Stomach smooth muscle (tissue), 2 donors: Measurements from ENCODE around the gene CA10.

Experiments
- H3K27ac ChIP-seq: one replicate; pipeline ENCODE4 v1.7.0; 2013; ENCODE audit warnings: mild to moderate bottlenecking, low read length, inconsistent platforms
- H3K27me3 ChIP-seq, 2 donors: one replicate each; pipeline ENCODE4 v1.7.0; 2013; ENCODE audit warnings: low read length in 2 of 2; ENCODE audit not compliant: insufficient read depth in 2 of 2, control insufficient read depth in 1 of 2
- H3K36me3 ChIP-seq, 2 donors: one replicate each; pipeline ENCODE4 v1.7.0; 2013; ENCODE audit warnings: low read length in 2 of 2; ENCODE audit not compliant: control insufficient read depth in 2 of 2, insufficient read depth in 2 of 2
- H3K4me1 ChIP-seq: one replicate; pipeline ENCODE4 v1.7.0; 2013; ENCODE audit warnings: low read length; ENCODE audit not compliant: control insufficient read depth, insufficient read depth
- H3K4me3 ChIP-seq, 2 donors: one replicate each; pipeline ENCODE4 v1.7.0; 2013; ENCODE audit warnings: low read length in 2 of 2
- H3K9ac ChIP-seq, 2 donors: one replicate each; pipeline ENCODE4 v1.7.0; 2013; ENCODE audit warnings: low read length in 2 of 2, mild to moderate bottlenecking in 1 of 2
- H3K9me3 ChIP-seq, 2 donors: one replicate each; pipeline ENCODE4 v1.7.0; 2013; ENCODE audit warnings: low read length in 2 of 2; ENCODE audit not compliant: control insufficient read depth in 2 of 2
- donor health status: healthy.
- donor health status: Pancreatic carcinoma.

CA10 gene

GRCh38 chr17:51607512-51607911 is 551.0 kb downstream of the CA10 start:
- no peak overlapping the region for H3K27ac ChIP-seq
- no peak overlapping the region for H3K4me3 ChIP-seq
- H3K9me3 ChIP-seq: no peaks in the 10 kb centered on the region
- H3K36me3 ChIP-seq: no peaks in the 10 kb centered on the region
- H3K4me1 ChIP-seq: no peaks in the 10 kb centered on the region
- H3K9ac ChIP-seq: no peak overlapping the region
- no peaks in the 10 kb centered on the region for H3K27me3 ChIP-seq

DNA sequence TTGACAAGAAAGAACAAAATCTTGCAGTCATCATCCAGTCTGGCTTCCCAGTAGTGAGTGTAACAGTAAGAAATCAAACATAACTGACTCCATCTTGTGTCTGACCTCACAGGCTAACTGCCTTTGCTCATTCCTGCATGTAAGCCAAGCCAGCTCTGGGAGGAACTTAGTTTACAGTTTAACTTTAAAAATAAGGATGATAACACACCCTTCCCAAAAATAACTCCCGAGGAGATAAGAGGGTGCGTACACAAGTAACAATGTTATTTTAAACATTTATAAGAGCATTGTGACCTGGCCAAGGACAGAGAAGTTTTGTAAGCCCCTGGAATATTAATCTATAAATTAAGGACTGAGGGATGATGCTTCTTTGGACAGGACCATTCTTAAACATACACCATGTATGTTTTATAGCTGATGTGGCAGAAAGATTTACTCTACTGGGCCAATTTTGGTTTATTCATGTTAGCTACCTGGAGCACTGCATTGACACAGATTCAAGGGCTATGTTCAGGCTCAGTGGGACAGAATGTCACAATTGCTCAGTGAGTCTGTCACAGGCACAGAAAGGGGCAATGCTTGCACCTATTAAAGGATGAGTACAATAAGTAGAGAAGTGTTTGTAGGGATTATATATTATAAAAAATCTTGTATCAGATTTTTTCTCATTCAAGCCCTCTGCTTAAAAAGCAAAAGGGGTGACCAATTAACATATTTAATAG is 554.1 kb downstream of the CA10 start:
- Histone ChIP-seq H3K27me3 (no peaks in the 10 kb centered on the region), H3K9ac (no peak overlapping the region), H3K4me1 (no peaks in the 10 kb centered on the region), H3K36me3 (no peaks in the 10 kb centered on the region), H3K27ac (no peak overlapping the region), H3K9me3 (no peaks in the 10 kb centered on the region), H3K4me3 (no peak overlapping the region)

DNA sequence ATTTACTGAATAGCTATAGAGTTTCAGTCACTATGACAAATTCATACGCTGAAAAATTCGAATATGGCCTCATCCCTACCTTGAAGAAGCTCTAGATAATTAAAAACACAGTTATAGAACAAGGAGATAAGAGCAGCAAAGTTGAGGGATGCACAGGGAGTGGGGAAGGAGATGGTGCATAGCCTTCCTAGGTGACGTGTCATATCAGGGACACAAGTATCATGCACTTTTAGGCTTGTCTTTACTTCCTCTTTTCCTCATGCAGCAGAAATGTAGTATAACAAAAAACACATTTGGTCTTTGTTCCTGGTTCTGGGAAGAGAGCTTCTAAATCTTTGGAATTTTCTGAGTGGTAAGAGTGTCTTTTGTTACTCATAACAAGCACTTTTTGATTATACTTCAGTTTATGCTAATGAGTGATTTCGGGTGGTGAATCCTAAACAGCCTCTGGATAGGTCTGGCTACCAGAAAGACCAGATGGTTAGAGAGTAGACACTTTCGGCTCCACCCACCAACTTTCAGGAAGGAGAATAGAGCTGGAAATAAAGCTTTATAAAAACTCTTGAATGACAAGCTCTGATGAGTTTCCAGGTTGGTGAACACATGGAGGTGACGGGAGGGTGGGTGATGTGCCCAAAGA is 556.8 kb downstream of the CA10 start:
- Histone ChIP-seq H3K27me3 (no peaks in the 10 kb centered on the region), H3K36me3 (no peaks in the 10 kb centered on the region), H3K9ac (no peak overlapping the region), H3K4me3 (no peak overlapping the region), H3K27ac (no peak overlapping the region), H3K4me1 (no peaks in the 10 kb centered on the region), H3K9me3 (no peaks in the 10 kb centered on the region)

DNA sequence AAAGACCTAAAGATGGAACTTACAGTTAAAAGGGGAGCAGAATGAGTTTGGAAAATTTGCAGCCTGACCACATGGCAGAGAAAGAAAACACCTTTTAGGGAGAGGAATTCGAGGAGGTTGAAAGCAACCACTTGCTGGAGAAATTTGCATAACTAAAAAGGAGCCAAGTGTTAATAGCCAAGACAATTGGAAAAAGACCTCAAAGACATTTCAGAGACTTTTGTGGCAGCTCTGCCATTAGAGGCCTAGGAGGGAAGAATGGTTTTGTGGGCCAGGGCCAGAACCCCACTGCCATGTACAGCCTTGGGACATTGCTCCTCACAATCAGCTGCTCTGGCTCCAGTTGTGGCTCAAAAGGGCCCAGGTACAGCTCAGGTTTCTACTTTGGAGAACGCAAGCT is 559.7 kb downstream of the CA10 start:
- H3K27ac ChIP-seq: no peak overlapping the region
- no peak overlapping the region for H3K4me3 ChIP-seq
- no peaks in the 10 kb centered on the region for H3K36me3 ChIP-seq
- H3K9me3 ChIP-seq: no peaks in the 10 kb centered on the region
- H3K4me1 ChIP-seq: no peaks in the 10 kb centered on the region
- H3K9ac ChIP-seq: no peak overlapping the region
- H3K27me3 ChIP-seq: no peaks in the 10 kb centered on the region

DNA sequence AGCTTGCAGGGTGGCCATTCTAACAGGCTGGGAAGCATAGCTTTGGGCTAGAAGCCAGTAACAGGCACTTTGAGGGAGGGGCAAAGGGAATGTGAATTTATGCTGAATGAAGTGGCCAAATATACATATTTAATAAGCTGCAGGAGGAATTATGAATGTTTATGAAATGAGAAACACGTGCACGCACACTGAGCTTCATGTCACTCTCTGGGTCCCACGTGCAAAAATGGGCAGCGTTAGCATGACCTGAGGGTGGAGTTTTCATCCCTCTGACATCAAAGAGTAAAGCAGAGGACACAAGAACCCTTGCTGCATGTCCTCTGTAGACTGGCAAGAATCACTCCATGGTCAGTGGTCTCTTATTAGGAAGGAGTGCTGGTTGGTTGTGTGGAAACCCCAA is 561.2 kb downstream of the CA10 start:
- Histone ChIP-seq H3K9me3 (no peaks in the 10 kb centered on the region), H3K36me3 (no peaks in the 10 kb centered on the region), H3K27me3 (no peaks in the 10 kb centered on the region), H3K27ac (no peak overlapping the region), H3K4me1 (no peaks in the 10 kb centered on the region), H3K9ac (no peak overlapping the region), H3K4me3 (no peak overlapping the region)

GRCh38 chr17:51595826-51596398 is 562.6 kb downstream of the CA10 start:
- Histone ChIP-seq H3K36me3 (no peaks in the 10 kb centered on the region), H3K27ac (no peak overlapping the region), H3K9me3 (no peaks in the 10 kb centered on the region), H3K27me3 (no peaks in the 10 kb centered on the region), H3K9ac (no peak overlapping the region), H3K4me1 (no peaks in the 10 kb centered on the region), H3K4me3 (no peak overlapping the region)

- no peaks in the 10 kb centered on the region for H3K4me1 ChIP-seq
- H3K4me3 ChIP-seq: no peak overlapping the region
- no peak overlapping the region for H3K27ac ChIP-seq
- H3K9ac ChIP-seq: no peak overlapping the region
- peaks cover 3% of the 10 kb centered on the region in 2 donors for H3K9me3 ChIP-seq
- H3K27me3 ChIP-seq: no peaks in the 10 kb centered on the region
- no peaks in the 10 kb centered on the region for H3K36me3 ChIP-seq
Measured at GRCh38 chr17:51590071-51590656, 568.4 kb downstream of the CA10 start.

GRCh38 chr17:51588063-51588462 is 570.5 kb downstream of the CA10 start:
- no peaks in the 10 kb centered on the region for H3K36me3 ChIP-seq
- H3K9me3 ChIP-seq: peaks cover 3% of the 10 kb centered on the region in 2 donors
- no peak overlapping the region for H3K27ac ChIP-seq
- no peaks in the 10 kb centered on the region for H3K27me3 ChIP-seq
- H3K9ac ChIP-seq: no peak overlapping the region
- no peak overlapping the region for H3K4me3 ChIP-seq
- H3K4me1 ChIP-seq: no peaks in the 10 kb centered on the region

- Histone ChIP-seq H3K9ac (no peak overlapping the region), H3K9me3 (peaks cover 3% of the 10 kb centered on the region in 2 donors)
Measured at GRCh38 chr17:51587516-51587915, 571.0 kb downstream of the CA10 start.

GRCh38 chr17:51585514-51586104 is 572.9 kb downstream of the CA10 start:
- H3K4me1 ChIP-seq: no peaks in the 10 kb centered on the region
- no peak overlapping the region for H3K27ac ChIP-seq
- H3K36me3 ChIP-seq: no peaks in the 10 kb centered on the region

More at GRCh38 chr17:51587516-51587915, 571.0 kb downstream of the CA10 start:
- H3K27ac ChIP-seq: no peak overlapping the region
- H3K36me3 ChIP-seq: no peaks in the 10 kb centered on the region
- no peaks in the 10 kb centered on the region for H3K4me1 ChIP-seq
- H3K27me3 ChIP-seq: no peaks in the 10 kb centered on the region
- no peak overlapping the region for H3K4me3 ChIP-seq

More at GRCh38 chr17:51585514-51586104, 572.9 kb downstream of the CA10 start:
- Histone ChIP-seq H3K9me3 (peaks cover 3% of the 10 kb centered on the region in 2 donors), H3K27me3 (no peaks in the 10 kb centered on the region), H3K9ac (no peak overlapping the region), H3K4me3 (no peak overlapping the region)
